GM12872 (cell line): ENCODE data around the gene GPR141.

Source experiments
- CTCF ChIP-seq: IDR thresholded peaks from 3 replicates; pipeline ENCODE4 v1.5.1; 2011; ENCODE audit warnings: low read depth, mild to moderate bottlenecking, low read length, moderate library complexity; ENCODE audit not compliant: insufficient read depth

GPR141 gene

GRCh38 chr7:37738321-37738720 is 54.8 kb downstream of the GPR141 start:
- TF ChIP-seq CTCF = no peak

- TF ChIP-seq CTCF = no peak
Measured at GRCh38 chr7:37740398-37740797, 56.8 kb downstream of the GPR141 start.

- no peak for TF ChIP-seq CTCF
Measured at GRCh38 chr7:37741776-37742175, 58.2 kb downstream of the GPR141 start.

- no peak for TF ChIP-seq CTCF
Measured at GRCh38 chr7:37751096-37751495, 67.5 kb downstream of the GPR141 start.

GRCh38 chr7:37753398-37754050 is 70.0 kb downstream of the GPR141 start:
- TF ChIP-seq CTCF = no peak

GRCh38 chr7:37756797-37757551 is 73.4 kb downstream of the GPR141 start:
- TF ChIP-seq CTCF = no peak

- TF ChIP-seq CTCF = no peak
Measured at GRCh38 chr7:37757563-37757962, 74.0 kb downstream of the GPR141 start.
